ENCODE measurements around the gene RGMB. TPM values are rescaled to one million over a fixed set of nuclear protein-coding genes. Genes with fewer than 3 reads are reported as not detected.

RGMB gene
- total RNA-seq, 4 donors from 2014 or later, result 39.0 to 125 (median 50.3) TPM

DNA sequence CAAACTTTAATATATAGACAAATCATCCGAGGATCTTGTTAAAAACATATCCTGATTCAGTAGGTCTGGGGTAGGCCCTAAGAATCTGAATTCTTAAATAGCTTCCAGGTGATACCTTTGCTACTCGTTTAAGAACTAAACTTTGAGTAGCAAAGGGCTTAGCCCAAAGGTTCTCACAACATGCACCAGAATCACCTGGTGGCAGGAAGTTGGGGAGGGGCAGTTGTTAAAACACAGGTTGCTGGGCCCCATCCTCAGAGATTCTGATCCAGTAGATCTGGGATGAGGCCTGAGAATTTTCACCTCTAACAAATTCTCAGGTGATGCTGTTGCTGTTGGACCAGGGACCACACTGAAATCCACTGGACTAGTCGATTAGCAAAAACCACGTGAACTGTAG, 20.0 kb upstream of the RGMB start:
- no peaks in the 10 kb centered on the region for H3K9me3 ChIP-seq
- intact Hi-C loops (cut with DNase I; ENCODE audit: low total_unique reads) (no loop called here), in situ Hi-C loops (cut with MboI; ENCODE audit: low pct_ligation_motif_present in 1 of 4, low pct_unique_long_range_greater_than_20kb in 1 of 4, low sequenced_read_pairs in 3 of 4) (loop anchor here in 2 of 4 donors (25.0 kb wide), 2 partner anchors 1216 to 1566 kb away; partner anchors contain the start of gene RIOK2 (in 1 of the 2))
- H3K27ac ChIP-seq, result no peak overlapping the region
- no peak for DNase-seq
- no peaks in the 10 kb centered on the region for H3K36me3 ChIP-seq
- H3K4me3 ChIP-seq, result no peak overlapping the region
- no peaks in the 10 kb centered on the region for H3K27me3 ChIP-seq
- 87 to 93% methylated on average over 2 to 4 of the region's 4 CpGs for WGBS, 2 donors (ENCODE audit: low coverage in 1 of 2)
- TF ChIP-seq, protein P1, sequence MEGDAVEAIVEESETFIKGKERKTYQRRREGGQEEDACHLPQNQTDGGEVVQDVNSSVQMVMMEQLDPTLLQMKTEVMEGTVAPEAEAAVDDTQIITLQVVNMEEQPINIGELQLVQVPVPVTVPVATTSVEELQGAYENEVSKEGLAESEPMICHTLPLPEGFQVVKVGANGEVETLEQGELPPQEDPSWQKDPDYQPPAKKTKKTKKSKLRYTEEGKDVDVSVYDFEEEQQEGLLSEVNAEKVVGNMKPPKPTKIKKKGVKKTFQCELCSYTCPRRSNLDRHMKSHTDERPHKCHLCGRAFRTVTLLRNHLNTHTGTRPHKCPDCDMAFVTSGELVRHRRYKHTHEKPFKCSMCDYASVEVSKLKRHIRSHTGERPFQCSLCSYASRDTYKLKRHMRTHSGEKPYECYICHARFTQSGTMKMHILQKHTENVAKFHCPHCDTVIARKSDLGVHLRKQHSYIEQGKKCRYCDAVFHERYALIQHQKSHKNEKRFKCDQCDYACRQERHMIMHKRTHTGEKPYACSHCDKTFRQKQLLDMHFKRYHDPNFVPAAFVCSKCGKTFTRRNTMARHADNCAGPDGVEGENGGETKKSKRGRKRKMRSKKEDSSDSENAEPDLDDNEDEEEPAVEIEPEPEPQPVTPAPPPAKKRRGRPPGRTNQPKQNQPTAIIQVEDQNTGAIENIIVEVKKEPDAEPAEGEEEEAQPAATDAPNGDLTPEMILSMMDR (IDR thresholded peaks at IDR 0.05), result no peak
- TF ChIP-seq POLR2A (IDR thresholded peaks at IDR 0.05), result no peak
- TF ChIP-seq EP300 (IDR thresholded peaks at IDR 0.05; ENCODE audit: low read depth), result no peak
- no peak for TF ChIP-seq POLR2AphosphoS5 (IDR thresholded peaks at IDR 0.05)
- no peaks in the 10 kb centered on the region for H3K4me1 ChIP-seq

DNA sequence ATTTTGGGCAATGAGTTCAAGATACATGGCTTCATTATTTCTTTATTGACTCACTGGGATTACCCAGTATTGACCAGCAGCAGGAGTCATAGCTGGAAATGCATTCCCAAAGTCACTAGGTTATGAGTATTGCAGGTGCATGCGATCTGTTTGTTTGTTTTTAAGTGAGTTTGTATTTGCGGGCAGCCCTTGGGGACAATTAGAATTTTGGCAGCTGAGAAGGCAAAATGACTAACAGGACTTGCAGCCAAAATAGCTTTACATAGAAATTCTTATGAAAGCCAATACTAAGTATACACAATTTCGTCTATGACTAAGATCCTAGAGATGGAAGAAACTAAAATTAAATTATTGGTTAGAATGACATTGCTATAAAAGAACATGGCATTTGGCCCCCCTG, 18.1 kb upstream of the RGMB start:
- H3K27me3 ChIP-seq, result no peaks in the 10 kb centered on the region
- H3K36me3 ChIP-seq, result no peaks in the 10 kb centered on the region
- in situ Hi-C loops (cut with MboI; ENCODE audit: low pct_ligation_motif_present in 1 of 4, low pct_unique_long_range_greater_than_20kb in 1 of 4, low sequenced_read_pairs in 3 of 4) (loop anchor here in 2 of 4 donors (25.0 kb wide), 2 partner anchors 1218 to 1568 kb away; partner anchors contain the start of gene RIOK2 (in 1 of the 2)), intact Hi-C loops (cut with DNase I; ENCODE audit: low total_unique reads) (no loop called here)
- TF ChIP-seq EP300 (IDR thresholded peaks at IDR 0.05; ENCODE audit: low read depth), result no peak
- TF ChIP-seq POLR2AphosphoS5 (IDR thresholded peaks at IDR 0.05), result no peak
- no peak for TF ChIP-seq POLR2A (IDR thresholded peaks at IDR 0.05)
- TF ChIP-seq, protein P1 (IDR thresholded peaks at IDR 0.05), result no peak
- 77 to 90% methylated on average over 3 of the region's 3 CpGs for WGBS, 2 donors (ENCODE audit: low coverage in 1 of 2)
- H3K4me3 ChIP-seq, result no peak overlapping the region
- H3K27ac ChIP-seq, result no peak overlapping the region
- DNase-seq, result no peak
- H3K9me3 ChIP-seq, result no peaks in the 10 kb centered on the region
- H3K4me1 ChIP-seq, result no peaks in the 10 kb centered on the region

DNA sequence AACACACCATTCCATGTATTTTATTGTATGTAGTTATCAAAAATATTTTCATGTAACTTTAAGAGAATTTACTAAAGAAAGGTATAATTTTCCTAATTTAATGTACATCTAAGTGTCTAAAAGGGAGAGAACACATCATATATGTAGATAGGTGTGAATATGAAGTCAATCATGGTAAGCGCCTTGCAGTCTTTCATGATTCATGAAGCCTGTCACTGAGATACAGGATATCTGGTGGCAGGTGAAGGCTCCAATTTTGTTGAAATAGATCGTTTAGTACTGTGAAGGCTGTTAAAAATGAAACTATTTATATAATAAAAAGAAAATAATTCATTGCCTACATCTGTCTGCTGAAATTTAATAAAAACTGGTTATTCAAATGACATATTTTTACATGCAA, 15.5 kb upstream of the RGMB start:
- in situ Hi-C loops (cut with MboI; ENCODE audit: low pct_ligation_motif_present in 1 of 4, low pct_unique_long_range_greater_than_20kb in 1 of 4, low sequenced_read_pairs in 3 of 4), result loop anchor here in 2 of 4 donors (25.0 kb wide), 2 partner anchors 1221 to 1571 kb away; partner anchors contain the start of gene RIOK2 (in 1 of the 2)

DNA sequence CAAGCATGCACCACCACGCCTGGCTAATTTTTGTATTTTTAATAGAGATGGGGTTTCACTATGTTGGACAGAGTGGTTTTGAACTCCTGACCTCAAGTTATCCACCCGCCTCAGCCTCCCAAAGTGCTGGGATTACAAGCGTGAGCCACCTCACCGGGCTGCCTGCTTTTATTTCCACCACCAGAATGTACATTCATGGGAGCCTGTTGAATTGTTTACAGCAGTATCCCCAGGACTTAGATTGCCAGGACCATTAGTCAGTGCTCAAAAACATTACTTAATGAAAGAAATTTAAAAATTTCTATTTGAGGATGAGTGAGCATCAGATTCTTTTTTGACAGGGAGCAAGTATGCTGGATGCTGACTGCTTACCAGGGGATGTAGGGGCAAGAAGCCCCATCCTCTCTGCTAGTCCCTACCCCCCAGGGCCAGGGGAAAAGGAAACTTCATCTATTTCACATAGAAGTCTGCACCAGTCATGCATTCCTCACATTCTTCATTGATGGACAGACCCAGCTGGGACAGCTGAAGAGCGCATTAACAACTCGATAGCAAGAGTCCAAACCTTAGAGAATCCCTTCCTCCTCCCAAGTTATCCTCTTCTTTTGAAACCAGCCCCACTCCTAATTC, 10.3 kb upstream of the RGMB start:
- whole genome bisulfite sequencing, 2 donors (ENCODE audit: low coverage in 1 of 2), result 80 to 82% methylated on average over 4 to 6 of the region's 6 CpGs
- Histone ChIP-seq H3K9me3 (no peaks in the 10 kb centered on the region), H3K4me3 (no peak overlapping the region), H3K27me3 (peaks cover 5% of the 10 kb centered on the region), H3K27ac (no peak overlapping the region), H3K4me1 (peaks cover 0 to 7% (median 0%) of the 10 kb centered on the region in 4 donors), H3K36me3 (no peaks in the 10 kb centered on the region)
- intact Hi-C loops (cut with DNase I; ENCODE audit: low total_unique reads), result no loop called here
- no peak for DNase-seq
- TF ChIP-seq, protein P1 (IDR thresholded peaks at IDR 0.05), result no peak
- TF ChIP-seq POLR2AphosphoS5 (IDR thresholded peaks at IDR 0.05) (no peak), EP300 (IDR thresholded peaks at IDR 0.05; ENCODE audit: low read depth) (no peak), POLR2A (IDR thresholded peaks at IDR 0.05) (no peak)
- in situ Hi-C loops (cut with MboI; ENCODE audit: low pct_ligation_motif_present in 1 of 4, low pct_unique_long_range_greater_than_20kb in 1 of 4, low sequenced_read_pairs in 3 of 4), result loop anchor here in 2 of 4 donors (25.0 kb wide), 2 partner anchors 1226 to 1576 kb away; partner anchors contain the start of gene RIOK2 (in 1 of the 2)

More for the DNA sequence above, 15.5 kb upstream of the RGMB start:
- intact Hi-C loops (cut with DNase I; ENCODE audit: low total_unique reads), result no loop called here
- 81 to 86% methylated on average over 2 of the region's 2 CpGs for WGBS, 2 donors (ENCODE audit: low coverage in 1 of 2)
- Histone ChIP-seq H3K9me3 (no peaks in the 10 kb centered on the region), H3K27ac (no peak overlapping the region), H3K36me3 (no peaks in the 10 kb centered on the region), H3K27me3 (no peaks in the 10 kb centered on the region), H3K4me3 (no peak overlapping the region), H3K4me1 (no peaks in the 10 kb centered on the region)
- TF ChIP-seq POLR2AphosphoS5 (IDR thresholded peaks at IDR 0.05), result no peak
- no peak for DNase-seq
